ENCODE results near the gene HERPUD2. TPM values are rescaled to one million over a fixed set of nuclear protein-coding genes. Genes with fewer than 3 reads are reported as not detected.
"Not testable (repeated sequence)": the region's sequence is repeated elsewhere in the genome, so short reads cannot be mapped to it uniquely, and the experiment has no call there.

The HERPUD2 gene
- total and polyA plus RNA-seq, 12 donors, result 7.1 to 21.3 (median 16.8) TPM

DNA sequence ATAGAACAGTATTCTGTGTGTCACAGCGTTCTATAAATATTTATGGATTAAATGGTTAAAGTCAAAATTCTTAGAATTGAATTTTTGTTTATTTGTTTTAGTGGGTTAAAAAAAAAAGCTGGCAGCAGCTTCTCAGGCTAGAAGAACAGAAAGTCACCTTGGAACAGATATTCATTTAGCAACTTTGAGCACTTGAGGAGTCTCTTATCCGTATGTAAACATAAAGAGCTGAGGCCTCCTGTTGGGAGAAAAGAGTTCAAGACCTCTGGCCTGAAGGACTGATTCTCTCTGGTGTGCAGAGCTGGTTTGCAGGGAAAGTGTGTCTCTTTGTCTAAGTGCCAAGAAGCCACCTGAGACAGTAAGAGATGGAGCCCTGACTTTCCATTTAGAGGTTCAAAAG is 109.9 kb downstream of the HERPUD2 start:
- DNase-seq, result no peak
- Histone ChIP-seq H3K36me3 (no peaks in the 10 kb centered on the region), H3K9me3 (peaks cover 0 to 10% (median 0%) of the 10 kb centered on the region in 11 donors), H3K27me3 (no peaks in the 10 kb centered on the region), H3K4me1 (no peaks in the 10 kb centered on the region), H3K27ac (no peak overlapping the region), H3K4me3 (no peak overlapping the region)
- intact Hi-C loops (cut with DNase I), result no loop called here
- TF ChIP-seq, protein P1, sequence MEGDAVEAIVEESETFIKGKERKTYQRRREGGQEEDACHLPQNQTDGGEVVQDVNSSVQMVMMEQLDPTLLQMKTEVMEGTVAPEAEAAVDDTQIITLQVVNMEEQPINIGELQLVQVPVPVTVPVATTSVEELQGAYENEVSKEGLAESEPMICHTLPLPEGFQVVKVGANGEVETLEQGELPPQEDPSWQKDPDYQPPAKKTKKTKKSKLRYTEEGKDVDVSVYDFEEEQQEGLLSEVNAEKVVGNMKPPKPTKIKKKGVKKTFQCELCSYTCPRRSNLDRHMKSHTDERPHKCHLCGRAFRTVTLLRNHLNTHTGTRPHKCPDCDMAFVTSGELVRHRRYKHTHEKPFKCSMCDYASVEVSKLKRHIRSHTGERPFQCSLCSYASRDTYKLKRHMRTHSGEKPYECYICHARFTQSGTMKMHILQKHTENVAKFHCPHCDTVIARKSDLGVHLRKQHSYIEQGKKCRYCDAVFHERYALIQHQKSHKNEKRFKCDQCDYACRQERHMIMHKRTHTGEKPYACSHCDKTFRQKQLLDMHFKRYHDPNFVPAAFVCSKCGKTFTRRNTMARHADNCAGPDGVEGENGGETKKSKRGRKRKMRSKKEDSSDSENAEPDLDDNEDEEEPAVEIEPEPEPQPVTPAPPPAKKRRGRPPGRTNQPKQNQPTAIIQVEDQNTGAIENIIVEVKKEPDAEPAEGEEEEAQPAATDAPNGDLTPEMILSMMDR (IDR thresholded peaks at IDR 0.05), result no peak
- no peak for ATAC-seq
- 76% methylated on average over 2 of the region's 2 CpGs for WGBS, 2 donors

DNA sequence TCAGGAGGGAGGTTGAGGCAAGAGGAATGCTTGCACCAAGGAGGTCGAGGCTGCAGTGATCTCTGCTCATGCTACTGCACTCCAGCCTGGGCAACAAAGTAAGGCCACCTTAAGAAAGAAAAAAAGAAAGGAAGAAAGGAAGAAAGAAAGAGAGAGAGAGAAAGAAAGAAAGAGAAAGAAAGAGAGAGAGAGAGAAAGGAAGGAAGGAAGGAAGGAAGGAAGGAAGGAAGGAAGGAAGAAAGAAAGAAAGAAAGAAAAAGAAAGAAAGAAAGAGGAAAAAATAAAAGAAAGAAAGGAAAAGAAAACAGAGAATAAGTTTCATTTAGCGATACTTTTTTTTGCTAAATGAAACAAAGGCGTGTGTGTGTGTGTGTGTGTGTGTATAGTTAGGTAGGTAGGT is 110.4 kb downstream of the HERPUD2 start:
- H3K36me3 ChIP-seq; H3K27ac ChIP-seq; ATAC-seq; H3K27me3 ChIP-seq; H3K4me3 ChIP-seq; H3K9me3 ChIP-seq; DNase-seq; intact Hi-C loops (cut with DNase I); H3K4me1 ChIP-seq: not testable (repeated sequence)
- 85 to 93% methylated on average over 3 of the region's 3 CpGs for WGBS, 2 donors

Other genes starting within 250 kb of the HERPUD2 start
- 100 to 1,000 TPM; 179 to 234 (median 204) TPM for gene SEPTIN7, start 105.9 kb upstream of the HERPUD2 start, total RNA-seq
- 100 to 1,000 TPM; 139 to 168 TPM for gene SEPTIN7, start 105.9 kb upstream of the HERPUD2 start, polyA plus RNA-seq